Measurements from ENCODE around the gene FTO.

Gene FTO

GRCh38 chr16:53787423-53787822 is 83.5 kb downstream of the FTO start:
- no peak for DNase-seq

- DNase-seq = no peak
Measured at GRCh38 chr16:53789137-53789536, 85.2 kb downstream of the FTO start.

- DNase-seq = no peak
Measured at GRCh38 chr16:53792161-53792951, 88.4 kb downstream of the FTO start.

- DNase-seq = no peak
Measured at GRCh38 chr16:53803451-53803850, 99.5 kb downstream of the FTO start.

- no peak for DNase-seq
Measured at GRCh38 chr16:53803998-53804397, 100.0 kb downstream of the FTO start.

GRCh38 chr16:53804467-53804866 is 100.5 kb downstream of the FTO start:
- DNase-seq = no peak

GRCh38 chr16:53805113-53805512 is 101.2 kb downstream of the FTO start:
- no peak for DNase-seq

GRCh38 chr16:53805752-53806151 is 101.8 kb downstream of the FTO start:
- DNase-seq = no peak

GRCh38 chr16:53809088-53809932 is 105.4 kb downstream of the FTO start:
- DNase-seq = no peak

- DNase-seq = no peak
Measured at GRCh38 chr16:53812914-53813313, 109.0 kb downstream of the FTO start.

- DNase-seq = no peak
Measured at GRCh38 chr16:53814801-53815200, 110.8 kb downstream of the FTO start.

GRCh38 chr16:53816211-53816836 is 112.4 kb downstream of the FTO start:
- no peak for DNase-seq

GRCh38 chr16:53817117-53817755 is 113.3 kb downstream of the FTO start:
- no peak for DNase-seq

- no peak for DNase-seq
Measured at GRCh38 chr16:53817812-53818550, 114.0 kb downstream of the FTO start.

- no peak for DNase-seq
Measured at GRCh38 chr16:53821487-53821886, 117.5 kb downstream of the FTO start.

GRCh38 chr16:53821957-53822625 is 118.1 kb downstream of the FTO start:
- no peak for DNase-seq

GRCh38 chr16:53822936-53823529 is 119.1 kb downstream of the FTO start:
- DNase-seq = no peak

GRCh38 chr16:53826658-53827057 is 122.7 kb downstream of the FTO start:
- DNase-seq = no peak

GRCh38 chr16:53827741-53828140 is 123.8 kb downstream of the FTO start:
- no peak for DNase-seq

- no peak for DNase-seq
Measured at GRCh38 chr16:53829186-53829747, 125.3 kb downstream of the FTO start.

- DNase-seq = no peak
Measured at GRCh38 chr16:53832896-53833544, 129.1 kb downstream of the FTO start.
